Keratinocyte (primary cell): ENCODE results near the gene PRRC1.

ENCODE experiments used
- EZH2 ChIP-seq: IDR thresholded peaks from one replicate; pipeline ENCODE4 v1.6.1; 2012; ENCODE audit warnings: inconsistent platforms, mild to moderate bottlenecking, low read length, moderate library complexity
- TF ChIP-seq, protein P1 (sequence below), 3 experiments: IDR thresholded peaks in 1 of 3; conservative IDR thresholded peaks in 1 of 3; optimal IDR thresholded peaks in 1 of 3; 2 replicates in 2 of 3; 3 replicates in 1 of 3; pipeline versions ENCODE3 to v1.5.1; 2011; ENCODE audit warnings: low read length in 3 of 3, mild to moderate bottlenecking in 3 of 3, moderate library complexity in 2 of 3, control low read depth in 1 of 3, inconsistent platforms in 1 of 3; ENCODE audit not compliant: insufficient read depth in 2 of 3; ENCODE audit errors: extremely low read depth in 1 of 3

GRCh38 chr5:127571314-127572131 is 54.1 kb downstream of the PRRC1 start:
- TF ChIP-seq, protein P1, sequence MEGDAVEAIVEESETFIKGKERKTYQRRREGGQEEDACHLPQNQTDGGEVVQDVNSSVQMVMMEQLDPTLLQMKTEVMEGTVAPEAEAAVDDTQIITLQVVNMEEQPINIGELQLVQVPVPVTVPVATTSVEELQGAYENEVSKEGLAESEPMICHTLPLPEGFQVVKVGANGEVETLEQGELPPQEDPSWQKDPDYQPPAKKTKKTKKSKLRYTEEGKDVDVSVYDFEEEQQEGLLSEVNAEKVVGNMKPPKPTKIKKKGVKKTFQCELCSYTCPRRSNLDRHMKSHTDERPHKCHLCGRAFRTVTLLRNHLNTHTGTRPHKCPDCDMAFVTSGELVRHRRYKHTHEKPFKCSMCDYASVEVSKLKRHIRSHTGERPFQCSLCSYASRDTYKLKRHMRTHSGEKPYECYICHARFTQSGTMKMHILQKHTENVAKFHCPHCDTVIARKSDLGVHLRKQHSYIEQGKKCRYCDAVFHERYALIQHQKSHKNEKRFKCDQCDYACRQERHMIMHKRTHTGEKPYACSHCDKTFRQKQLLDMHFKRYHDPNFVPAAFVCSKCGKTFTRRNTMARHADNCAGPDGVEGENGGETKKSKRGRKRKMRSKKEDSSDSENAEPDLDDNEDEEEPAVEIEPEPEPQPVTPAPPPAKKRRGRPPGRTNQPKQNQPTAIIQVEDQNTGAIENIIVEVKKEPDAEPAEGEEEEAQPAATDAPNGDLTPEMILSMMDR (optimal IDR thresholded peaks at IDR 0.05 in 1 of 3, IDR thresholded peaks at IDR 0.05 in 1 of 3, conservative IDR thresholded peaks at IDR 0.05 in 1 of 3; ENCODE audit: extremely low read depth in 1 of 3, insufficient read depth in 2 of 3, low read length in 3 of 3): no peak
- no peak for TF ChIP-seq EZH2
